GM04503 (cell line): Measurements from ENCODE around the gene OLIG3.

Experiments used
- DNase-seq: peaks from one replicate; pipeline ENCODE4 v3.0.0-alpha.2; 2012; ENCODE audit warnings: low read depth

The OLIG3 gene

DNA sequence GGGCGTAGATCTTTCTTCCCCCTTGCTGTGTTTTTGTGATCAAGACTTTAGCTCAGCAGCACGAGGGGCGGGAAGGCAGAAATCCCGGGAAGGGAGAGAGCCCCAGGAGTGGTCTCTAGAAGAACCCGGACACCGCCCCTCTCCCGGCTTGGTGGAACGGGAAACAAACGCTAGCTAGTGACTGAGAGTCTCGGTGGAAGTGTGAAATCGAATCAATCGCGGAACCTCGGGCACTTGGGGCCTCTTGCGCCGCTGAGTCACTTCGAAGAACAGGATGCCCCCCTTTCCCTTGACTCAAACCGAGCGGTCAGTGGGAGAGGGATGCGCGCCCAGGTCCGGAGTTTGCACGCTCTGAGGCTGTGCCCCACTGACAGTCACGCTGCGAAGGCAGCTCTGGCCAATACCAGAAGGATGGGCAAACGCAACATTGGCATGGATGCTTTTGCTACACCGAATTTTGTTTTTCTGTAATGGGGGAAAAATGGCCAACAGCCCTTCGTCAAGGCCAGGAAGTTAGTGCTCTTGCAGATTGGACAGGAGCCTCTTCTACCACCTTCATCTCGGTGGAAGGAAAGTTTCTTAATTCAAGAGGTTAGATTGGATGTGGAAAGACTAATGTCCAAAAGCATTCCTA, 1.6 kb upstream of the OLIG3 start:
- no peak for DNase-seq

DNA sequence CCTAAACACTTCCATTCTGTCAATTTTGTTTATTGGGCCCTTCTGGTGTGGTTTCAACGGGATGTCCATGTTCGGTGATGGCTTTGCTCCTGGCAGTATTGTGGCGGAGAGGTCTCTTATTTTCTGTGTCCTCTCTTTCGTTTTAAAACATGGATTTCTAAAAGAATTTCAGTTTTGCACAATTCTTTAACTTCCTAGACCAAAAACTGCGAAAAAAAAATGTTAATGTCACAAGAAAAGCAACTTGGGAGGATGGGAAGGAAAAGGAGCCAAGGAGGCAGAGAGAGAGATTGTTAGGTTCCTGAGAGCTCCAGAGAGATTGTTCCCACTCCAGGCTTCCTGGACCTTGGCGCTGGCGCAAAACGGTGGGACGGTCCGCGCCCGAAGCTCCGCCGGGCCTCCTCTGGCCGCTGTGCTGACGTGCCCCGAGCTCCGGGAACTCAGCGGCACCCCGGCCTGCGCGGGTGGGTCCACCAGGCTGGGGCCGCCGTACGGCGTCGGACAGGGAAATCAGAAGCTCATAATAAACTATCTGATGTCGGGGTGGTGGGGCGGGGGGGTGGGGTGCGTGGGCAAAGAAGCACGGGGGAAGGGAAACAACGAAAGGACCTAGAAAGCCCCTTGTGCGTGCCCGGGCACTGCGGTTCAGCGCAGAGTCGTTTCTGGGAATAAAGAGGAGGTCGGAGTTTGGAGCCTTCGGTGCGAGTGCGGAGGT, 951 bp upstream of the OLIG3 start:
- no peak for DNase-seq

DNA sequence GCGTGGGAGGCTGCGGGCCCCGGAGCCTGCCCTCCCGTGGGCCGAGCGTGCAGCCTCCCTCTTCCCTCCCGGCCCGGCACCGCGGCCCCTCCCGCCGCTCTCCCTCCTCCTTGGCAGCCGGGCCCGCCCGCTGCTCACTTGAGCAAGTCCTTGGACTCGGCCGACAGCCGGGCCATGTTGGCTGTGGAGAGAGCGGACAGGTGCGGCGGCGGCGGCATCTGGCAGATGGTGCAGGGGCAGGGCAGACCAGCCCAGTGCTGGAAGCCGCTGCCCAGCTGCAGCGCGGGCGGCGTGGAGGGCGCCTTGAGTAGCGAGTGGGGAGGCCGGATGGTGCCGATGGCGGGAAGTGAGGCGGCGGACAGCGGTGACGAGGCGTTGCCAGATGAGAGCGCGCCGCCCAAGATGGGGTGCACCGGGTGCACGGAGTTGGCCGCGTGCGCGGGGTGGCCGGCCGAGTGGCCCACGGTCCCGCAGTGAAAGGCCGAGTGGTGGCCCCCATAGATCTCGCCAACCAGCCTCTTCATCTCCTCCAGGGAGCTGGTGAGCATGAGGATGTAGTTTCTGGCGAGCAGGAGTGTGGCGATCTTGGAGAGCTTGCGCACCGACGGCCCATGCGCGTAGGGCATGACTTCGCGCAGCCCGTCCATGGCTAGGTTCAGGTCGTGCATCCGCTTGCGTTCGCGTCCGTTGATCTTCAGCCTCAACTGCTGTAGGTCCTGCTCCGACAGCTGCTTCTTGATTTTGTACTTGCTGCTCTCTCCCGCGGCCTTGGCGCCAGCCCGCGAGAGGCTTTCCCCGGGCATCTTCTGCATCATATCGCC, 766 bp downstream of the OLIG3 start:
- DNase-seq: no peak

DNA sequence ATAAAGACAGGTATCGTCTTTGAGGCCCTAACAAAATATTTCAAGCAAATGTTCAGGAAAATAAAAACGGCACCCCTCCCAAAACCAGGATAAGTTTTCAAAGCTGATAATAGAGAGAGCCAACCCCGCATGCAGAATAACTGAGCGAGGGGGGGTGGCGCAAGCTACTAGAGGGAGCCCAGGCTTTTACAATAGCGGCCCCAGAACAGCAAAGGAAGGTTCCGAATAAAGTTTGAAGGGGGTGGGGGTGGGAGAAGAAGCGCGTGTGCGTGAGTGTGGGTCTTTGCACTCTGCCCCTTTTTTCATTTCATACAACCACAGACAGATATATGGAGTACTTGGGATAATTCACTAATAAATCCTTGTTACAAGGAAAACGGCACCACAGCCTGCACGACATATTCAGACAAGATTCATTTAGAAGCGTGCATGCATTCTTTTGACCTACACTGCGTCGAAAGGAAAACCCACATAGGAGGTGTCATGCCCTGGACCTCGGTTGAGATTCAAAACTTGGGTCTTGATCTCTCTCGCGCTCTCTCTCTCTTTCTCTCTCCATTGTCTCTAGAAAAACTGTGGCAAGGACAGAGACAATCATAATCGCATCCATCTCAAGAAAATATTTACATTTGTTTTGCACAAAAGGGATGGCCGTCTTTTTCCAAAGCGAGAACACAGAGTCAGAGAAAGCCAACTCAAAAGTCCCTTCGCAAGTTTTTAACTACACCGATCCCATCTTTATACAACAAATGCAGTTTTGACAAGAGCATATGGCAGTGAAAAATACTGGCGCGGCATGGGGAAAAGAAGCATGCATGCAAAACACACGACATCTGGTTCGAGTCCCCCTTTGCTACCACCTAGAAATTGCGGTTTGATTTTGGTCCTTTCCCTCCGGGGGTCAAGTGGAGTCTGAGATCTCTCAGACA, 1.6 kb downstream of the OLIG3 start:
- DNase-seq: no peak

DNA sequence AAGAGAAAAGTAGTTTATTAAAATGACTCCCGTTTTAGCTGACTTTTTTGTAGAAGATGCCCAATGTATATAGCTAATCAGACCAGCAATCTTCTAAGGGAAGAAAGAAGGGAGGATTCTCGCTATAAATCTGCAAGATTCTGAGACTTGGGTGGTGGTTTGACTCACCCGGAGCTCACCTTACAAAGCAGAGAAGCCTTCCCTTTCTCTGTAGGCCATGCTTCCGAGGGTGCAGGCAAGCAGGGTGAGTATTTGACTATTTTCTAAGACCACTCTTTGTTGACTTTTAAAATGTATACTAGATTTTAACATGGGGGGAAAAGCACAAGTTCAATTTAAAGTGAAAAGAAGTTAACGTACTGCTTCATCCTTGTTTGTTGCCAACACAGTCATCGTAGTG, 2.7 kb downstream of the OLIG3 start:
- DNase-seq: no peak

DNA sequence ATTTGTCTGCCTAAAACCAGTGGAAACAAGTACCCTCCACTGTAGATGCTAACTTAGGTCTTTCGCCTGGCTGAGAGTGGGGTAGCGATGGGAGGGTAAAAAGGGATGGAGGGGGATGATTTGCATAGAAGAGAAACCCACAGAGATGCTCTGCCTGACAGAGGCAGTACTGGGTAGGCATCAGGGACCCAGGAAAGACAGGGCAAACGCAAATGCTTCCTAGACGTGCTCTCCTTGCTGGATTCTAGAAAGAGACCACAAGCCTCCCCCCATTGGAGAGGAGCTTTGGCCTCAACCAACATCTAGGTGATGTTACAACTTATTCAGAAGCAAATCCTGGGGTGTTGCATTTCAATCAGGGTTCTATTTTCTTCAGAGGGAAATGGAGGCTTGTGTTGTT, 3.2 kb downstream of the OLIG3 start:
- no peak for DNase-seq

DNA sequence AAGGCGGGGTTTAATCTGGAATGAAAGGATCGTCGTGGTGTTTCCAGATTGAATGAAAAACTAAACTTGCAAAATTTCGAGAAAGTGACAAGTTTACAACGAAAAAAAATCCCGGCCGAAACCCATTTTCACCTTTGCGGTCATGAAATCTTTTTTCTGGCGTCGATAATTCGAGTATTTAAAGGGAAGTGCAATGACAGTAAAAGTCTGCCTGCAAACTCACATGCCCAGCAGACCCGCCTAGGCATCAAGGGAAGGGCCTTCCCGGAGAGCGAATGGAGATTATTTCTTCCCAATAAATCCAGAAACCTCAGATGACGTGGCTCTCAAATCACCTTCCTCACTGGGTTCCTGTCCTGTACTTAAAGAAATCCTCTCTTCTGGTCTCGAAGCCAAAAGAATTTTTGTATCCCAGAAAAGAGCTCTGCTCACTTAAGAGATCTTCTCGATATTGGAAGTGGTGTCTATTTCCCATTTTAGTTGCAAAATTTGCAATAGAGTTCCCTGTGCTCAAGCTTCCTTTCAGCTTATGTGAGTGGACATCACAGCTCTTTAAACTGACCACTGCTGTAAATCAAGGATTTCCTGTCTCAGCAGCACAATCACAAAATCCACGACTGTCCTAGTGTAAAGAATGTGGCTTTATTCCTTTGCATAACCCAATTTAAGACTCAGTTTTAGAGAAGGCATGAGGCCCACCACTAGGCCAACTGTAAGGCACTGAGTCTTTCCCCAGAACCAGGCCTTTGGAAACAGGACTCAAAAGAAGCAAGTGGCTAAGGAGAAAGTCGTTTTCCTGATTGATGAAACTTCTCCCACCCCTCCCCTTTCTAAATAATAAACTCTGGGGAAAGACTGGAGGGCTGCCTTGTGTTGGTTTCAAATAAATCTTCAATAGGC, 3.9 kb downstream of the OLIG3 start:
- no peak for DNase-seq

DNA sequence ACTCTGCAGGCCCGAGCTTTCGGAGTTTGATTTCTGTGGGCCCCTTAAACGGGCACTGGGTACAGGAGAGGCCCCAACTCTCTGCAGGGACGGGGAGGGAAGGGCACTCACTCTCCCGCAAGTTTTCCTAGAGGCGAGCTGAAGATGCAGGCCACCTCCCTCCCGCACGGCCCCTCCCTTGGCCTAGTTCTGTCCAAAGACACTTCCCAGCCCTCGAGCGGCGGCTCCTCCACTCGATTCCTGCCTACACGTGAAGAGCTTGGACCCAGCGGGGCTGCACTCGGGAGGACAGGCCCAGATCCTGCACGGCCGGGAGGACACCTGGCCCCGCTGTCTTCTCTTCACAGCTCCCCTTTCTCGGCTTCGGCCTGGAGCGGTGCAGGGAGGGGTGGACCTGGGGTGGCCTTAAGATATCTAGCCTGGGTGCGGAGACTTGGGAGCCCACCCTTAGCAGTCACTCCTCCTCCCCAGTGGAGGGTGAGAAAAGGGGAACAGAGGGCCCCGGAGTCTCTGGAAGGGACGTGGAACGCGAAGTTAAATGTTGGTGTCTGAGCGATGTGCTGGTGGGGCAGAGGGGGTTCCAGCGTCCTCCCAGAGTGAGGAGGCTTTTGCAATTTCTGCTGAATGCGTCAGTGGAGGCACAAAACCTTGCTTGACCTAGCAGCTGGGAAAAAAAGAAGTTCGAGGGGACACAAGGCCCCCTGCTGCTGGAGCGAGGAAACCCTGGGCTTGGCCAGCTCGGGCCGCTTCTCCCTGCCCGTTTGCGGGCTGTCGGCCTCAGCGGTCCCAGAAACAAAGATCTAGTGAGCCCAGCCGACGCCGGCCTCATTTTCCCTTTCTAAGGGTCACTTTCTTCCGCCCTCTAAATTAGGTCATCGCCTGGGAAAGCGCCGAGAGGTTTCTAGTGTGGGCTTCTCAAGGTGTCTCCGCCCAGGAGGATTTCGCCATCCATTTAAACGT, 4.9 kb downstream of the OLIG3 start:
- no peak for DNase-seq

DNA sequence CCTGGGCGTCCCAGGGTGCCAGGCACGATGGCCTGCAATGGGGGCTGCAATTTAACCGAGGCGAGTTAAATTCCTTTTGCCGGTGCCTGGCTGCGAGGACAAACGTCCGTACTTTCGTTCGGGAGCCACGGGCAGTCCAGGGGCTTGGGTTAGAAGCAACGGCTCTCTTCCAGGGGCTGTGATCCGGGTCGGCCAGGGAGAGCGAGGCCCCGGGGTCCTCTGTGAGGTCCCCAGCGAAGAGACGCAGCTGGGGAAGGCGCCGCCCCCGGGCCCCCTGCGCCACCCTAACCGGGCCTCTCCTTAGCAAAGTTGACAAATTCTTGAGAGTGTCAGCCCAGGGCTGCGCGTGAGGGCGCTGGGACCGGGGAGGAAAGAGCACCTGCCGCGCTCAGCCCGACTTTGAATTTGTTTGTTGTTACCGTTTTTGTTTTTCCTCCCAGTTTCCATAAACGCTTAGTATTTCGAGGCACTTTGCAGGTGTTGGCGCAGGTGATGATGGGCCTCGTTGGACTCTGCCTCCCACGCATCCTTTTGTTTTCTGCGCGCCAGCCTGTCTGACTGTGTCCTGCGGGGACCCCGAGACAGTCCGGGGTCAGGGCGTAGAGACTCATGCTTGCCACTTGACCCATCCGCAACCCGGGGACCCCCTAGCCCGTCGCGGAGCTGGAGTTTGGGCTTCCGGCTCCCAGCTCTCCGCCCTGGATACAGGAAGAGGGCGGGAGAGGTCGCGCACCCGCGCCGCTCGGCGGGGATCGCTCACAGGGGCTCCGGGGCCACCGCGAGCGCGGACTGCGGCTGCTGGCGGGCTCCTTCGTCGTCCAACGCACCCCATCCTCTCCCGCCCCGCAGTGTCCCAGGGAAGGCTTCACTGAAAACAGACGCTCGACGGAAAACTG, 5.8 kb downstream of the OLIG3 start:
- no peak for DNase-seq

DNA sequence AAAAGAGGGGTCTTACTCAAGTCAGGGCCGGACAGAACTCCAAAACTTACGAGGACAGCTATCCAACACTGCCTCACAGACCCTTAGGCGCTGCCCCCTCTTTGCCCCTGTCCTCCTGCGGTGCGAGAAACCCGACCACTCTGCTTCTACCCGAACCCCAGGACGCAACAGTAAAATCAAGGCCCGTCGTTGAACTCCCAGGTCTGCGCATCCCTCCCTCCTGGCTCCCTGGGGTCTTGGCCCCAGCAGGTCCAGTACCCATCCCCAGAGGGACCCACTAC, 6.4 kb downstream of the OLIG3 start:
- no peak for DNase-seq

DNA sequence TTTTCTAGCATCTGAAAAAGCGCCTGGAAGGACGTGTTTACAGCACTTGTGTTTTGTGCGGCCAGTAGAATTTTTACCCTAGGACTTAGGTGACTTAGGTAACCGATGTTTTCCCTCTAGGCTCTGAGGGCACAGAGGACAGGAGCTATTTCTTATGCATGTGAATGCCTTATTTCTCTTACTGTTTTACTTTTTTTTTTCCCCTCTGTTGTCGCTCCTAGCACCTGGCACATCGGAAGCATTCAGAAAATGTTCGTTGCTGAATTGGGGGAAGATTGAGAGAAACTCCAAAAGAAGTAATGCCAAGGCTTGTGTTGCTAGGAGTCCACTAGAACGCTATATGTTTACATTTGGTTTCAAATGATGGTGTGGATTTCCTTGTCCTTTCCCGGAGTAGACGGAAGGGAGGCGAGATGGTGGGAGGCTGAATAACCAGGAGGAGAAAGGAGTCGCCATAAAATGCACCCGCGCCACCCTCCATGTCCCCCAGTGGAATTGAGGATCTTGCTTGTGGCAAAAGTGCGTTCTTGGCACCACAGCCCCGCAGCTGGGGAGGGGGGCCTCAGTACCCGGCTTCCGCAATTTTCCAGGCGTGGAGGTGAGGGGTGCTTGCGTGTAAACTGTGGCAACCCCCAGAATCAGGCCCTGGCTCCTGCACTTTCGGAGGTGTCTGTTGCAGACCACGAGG, 6.9 kb downstream of the OLIG3 start:
- DNase-seq: no peak

DNA sequence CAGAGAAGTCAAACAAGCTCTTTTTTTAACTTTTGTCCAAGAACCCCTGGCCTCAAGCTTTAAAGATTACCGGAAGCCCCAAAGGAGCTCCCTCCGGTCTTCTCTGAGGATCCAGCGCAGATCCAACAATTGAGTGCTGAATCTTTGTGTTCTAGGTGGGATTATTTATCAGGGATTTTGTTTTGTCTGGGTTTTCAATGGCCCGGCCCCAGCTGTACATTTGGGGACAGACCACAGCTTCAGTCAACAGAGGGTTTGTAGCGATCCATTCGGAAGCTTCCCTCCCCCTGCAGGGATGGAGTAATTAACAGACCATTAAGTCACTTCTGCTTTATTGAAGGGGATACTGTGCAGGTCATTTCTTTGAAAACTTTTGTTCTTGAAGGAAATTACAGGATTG, 7.8 kb downstream of the OLIG3 start:
- no peak for DNase-seq

DNA sequence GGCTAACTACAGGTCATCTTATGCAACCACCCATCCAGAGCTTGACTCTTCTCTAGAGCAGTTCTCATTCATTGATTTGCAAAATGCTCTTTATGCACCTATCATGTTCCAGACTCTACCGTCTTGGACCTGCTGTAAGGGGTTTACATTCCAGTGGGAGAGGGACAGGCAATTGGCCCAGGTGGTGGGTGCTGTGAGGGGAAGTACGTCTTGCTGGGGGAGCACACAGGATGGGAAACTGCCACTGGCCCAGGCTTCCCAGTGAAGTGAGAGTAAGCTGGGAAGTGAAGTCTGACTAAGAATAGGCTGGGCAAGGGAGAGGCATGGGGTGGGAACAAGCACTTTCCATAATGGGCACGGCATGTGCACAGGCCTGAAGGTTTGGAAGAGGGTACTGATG, 13.8 kb downstream of the OLIG3 start:
- no peak for DNase-seq

DNA sequence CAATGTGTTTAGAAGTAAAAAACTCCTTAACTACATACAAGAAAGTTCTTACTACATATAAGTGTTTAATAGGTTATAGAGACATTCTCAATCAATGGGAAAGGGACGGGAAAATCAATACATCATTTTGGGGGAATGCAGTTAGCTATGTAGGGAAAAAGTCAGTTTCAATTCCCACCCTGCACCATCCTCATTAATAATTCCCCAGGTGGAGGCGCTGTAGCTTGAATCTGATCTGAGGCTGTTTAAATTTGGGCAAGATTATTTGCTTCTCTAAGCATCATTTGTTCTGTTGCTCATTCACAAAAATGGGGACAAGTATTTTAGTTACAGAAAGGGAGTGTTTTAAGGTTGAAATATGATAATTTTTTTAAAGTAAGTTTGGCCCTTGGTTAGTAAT, 19.1 kb downstream of the OLIG3 start:
- DNase-seq: no peak

DNA sequence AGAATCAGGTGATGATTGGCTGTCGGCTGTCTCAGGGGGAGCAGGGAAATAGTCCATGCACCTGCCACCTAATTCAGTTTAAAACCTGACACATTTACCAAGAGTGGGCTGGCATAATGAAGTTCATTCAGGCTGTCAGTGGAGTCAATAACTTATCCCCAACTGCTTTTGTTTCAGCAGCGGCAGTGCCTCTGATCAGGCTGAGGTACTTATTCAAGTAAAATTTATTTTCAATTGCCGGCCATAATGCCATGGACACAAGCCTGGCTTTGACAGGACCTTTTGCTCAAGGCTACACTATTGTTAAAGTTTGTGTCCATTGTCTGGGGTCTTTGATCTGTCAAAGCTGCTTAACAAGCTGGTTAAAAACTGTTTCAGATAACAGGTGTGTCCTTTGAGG, 20.6 kb downstream of the OLIG3 start:
- DNase-seq: no peak

DNA sequence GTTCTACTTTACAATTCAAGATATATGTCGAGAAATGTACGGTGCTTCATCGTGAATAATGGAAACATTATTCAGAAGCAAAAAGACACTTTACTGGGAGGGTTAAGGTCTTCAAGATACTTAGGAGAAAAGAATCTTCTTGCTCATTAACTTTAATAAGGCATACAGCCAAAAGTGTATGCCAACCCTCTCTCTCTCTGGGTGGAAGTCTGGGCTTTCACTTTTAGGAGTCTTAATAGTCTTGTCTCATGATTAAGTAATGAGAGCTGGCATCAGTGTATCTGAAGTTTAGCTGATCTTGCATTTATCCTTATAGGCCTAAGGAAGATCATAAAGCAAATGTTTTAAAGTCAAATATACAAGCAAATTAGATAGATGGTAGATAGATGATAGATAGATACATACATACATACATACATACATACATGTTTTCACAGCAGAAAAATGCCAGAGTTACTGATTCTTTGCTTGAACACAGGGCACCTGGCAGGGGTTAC, 21.5 kb downstream of the OLIG3 start:
- DNase-seq: no peak

DNA sequence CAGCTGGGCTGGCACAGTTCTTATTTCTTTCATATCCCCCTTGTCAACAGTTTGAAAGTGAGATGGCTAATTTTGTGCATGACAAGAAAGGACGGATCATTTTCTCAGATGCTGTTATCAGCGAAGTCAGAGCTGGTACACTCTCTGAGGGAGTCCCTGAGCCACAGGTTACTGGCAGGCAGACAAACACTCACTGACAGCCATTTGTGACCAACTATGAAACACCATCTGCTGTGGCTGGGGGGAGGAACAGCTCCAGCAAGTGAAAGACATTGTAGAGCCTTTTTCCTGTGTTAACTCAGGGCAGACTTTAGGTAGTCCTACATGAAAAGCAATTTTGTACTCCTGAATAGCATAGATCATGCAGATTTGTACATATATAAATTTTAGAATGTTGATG, 22.2 kb downstream of the OLIG3 start:
- no peak for DNase-seq

DNA sequence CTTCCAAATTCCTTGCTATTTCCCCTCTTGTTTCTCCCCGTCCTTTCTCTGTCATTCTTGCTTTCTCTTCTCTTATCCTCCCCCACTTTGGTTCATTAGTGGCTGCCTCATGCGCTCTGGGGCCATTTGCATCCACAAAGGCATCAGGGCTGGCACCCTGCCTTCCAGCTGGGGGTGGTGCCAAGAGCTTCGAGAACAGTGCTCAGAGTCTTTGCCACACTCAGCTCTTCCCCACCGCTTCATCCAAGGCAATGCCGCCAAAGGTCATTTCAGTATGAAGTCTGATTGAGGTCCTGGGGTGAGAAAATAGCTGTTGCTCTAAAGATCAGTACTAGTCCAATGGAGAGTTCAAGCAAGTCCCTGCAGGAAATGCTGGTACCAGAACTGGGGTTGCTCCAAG, 22.7 kb downstream of the OLIG3 start:
- no peak for DNase-seq
